Ovary (tissue), 9 donors: Measurements from ENCODE around the gene TFIP11. TPM values are rescaled to one million over a fixed set of nuclear protein-coding genes. Genes with fewer than 3 reads are reported as not detected.

Experiments used
- DNase-seq, 5 donors: peaks; one replicate each; pipeline ENCODE4 v3.0.0-alpha.2; 2019 to 2020
- H3K27ac ChIP-seq, 2 donors: fragments of 200-600 bp; one replicate each; pipeline versions ENCODE4 v1.5.1 to v1.8.0; 2019 to 2022
- H3K27me3 ChIP-seq: fragments of 200-600 bp; one replicate; pipeline ENCODE4 v1.8.0; 2022
- H3K36me3 ChIP-seq: fragments of 200-600 bp; sonication (generic); one replicate; pipeline ENCODE4 v1.5.1; 2019
- H3K4me1 ChIP-seq: one replicate; pipeline ENCODE4 v1.8.1; 2013; ENCODE audit warnings: mild to moderate bottlenecking, moderate library complexity; ENCODE audit not compliant: insufficient read depth
- H3K4me3 ChIP-seq: fragments of 200-600 bp; sonication (generic); one replicate; pipeline ENCODE4 v1.5.1; 2017
- H3K9me3 ChIP-seq, 2 donors: fragments of 200-600 bp in 1 of 2; sonication (generic) in 1 of 2; one replicate each; pipeline versions ENCODE4 v1.5.1 to v1.8.1; 2013 to 2019; ENCODE audit warnings: mild to moderate bottlenecking in 1 of 2, moderate library complexity in 1 of 2
- CTCF ChIP-seq, 3 donors: fragments of 450-650 bp in 2 of 3; fragments of 200-600 bp in 1 of 3; IDR thresholded peaks; one replicate each; pipeline versions ENCODE4 v1.5.1 to v1.8.0; 2016 to 2022; ENCODE audit warnings: antibody characterized with exemption in 3 of 3, mild to moderate bottlenecking in 1 of 3
- EP300 ChIP-seq: sonication (generic); formaldehyde crosslinking; IDR thresholded peaks from one replicate; pipeline ENCODE4 v1.6.1; 2017; ENCODE audit warnings: antibody characterized with exemption
- POLR2A ChIP-seq: fragments of 450-650 bp; IDR thresholded peaks from one replicate; pipeline ENCODE4 v1.6.1; 2017; ENCODE audit warnings: antibody characterized with exemption, mild to moderate bottlenecking, moderate library complexity
- WGBS, 3 donors: extraction: QIAGEN DNeasy Blood & Tissue Kit in 1 of 3; methylation state at CpG; one replicate each; pipeline versions ENCODE4 v1.1.5 to v1.1.7; 2013 to 2017; 5-methylcytosine and 5-hydroxymethylcytosine counted together
- intact Hi-C, 4 donors: fragments of 100-400 bp; cut with DNase I; formaldehyde crosslinking; loops; one replicate each; pipeline versions ENCODE4 v1.11.0 to v1.15.1; 2022 to 2023
- polyA plus RNA-seq, 2 donors: library from polyadenylated mRNA; stranded (reverse); fragments of 200-250 nt in 1 of 2; fragments of 350-450 nt in 1 of 2; fragmentation: Illumina TruSeq in 1 of 2; extraction: RNeasy Lipid Tissue Mini Kit (QIAGEN cat#74804) in 1 of 2; gene quantifications; one replicate each; pipeline ENCODE4 v1.2.3, GENCODE V29; 2013 to 2014
- total RNA-seq, 7 donors: library from RNA; depleted of rRNA in 2 of 7; stranded (reverse); fragments of >200 nt in 2 of 7; fragmentation: NEBNext Ultra II Directional in 3 of 7; extraction: Animal tissue kit (Norgen Biotek cat#: 25700) in 3 of 7; gene quantifications; one replicate each; pipeline versions ENCODE4 v1.1.0 to v1.2.4, GENCODE V29; 2016 to 2023
- donor health status: DM: no; HTN: no; CAD: no; lungs with moderate emphysema.
- donor health status: DM: no; HTN: no; CAD: no.
- donor health status: Bipolar disorder and iron deficiency.
- donor health status: DM: yes; HTN: yes; CAD: no.
- donor health status: DM: no; HTN: no; CAD: no.
- donor health status: DM: yes; HTN: yes; CAD: no.

Gene TFIP11
- total and polyA plus RNA-seq, 9 donors = 10.8 to 31.0 (median 26.3) TPM

GRCh38 chr22:26474682-26475081, 37.6 kb downstream of the TFIP11 start:
- no peak overlapping the region for H3K27ac ChIP-seq
- TF ChIP-seq POLR2A (no peak), EP300 (no peak), CTCF (IDR thresholded peaks at IDR 0.05) (no peak)
- no peaks in the 10 kb centered on the region for H3K9me3 ChIP-seq
- H3K27me3 ChIP-seq = no peaks in the 10 kb centered on the region
- H3K36me3 ChIP-seq = no peaks in the 10 kb centered on the region
- no peak overlapping the region for H3K4me3 ChIP-seq
- no peak for DNase-seq
- H3K4me1 ChIP-seq = no peaks in the 10 kb centered on the region
- intact Hi-C loops = no loop called here

GRCh38 chr22:26471522-26471921, 40.8 kb downstream of the TFIP11 start:
- Histone ChIP-seq H3K4me1 (no peaks in the 10 kb centered on the region), H3K4me3 (no peak overlapping the region), H3K36me3 (no peaks in the 10 kb centered on the region), H3K9me3 (no peaks in the 10 kb centered on the region), H3K27ac (no peak overlapping the region), H3K27me3 (no peaks in the 10 kb centered on the region)
- TF ChIP-seq POLR2A (no peak), CTCF (IDR thresholded peaks at IDR 0.05) (no peak), EP300 (no peak)
- DNase-seq = no peak
- intact Hi-C loops = no loop called here
- 86 to 91% (median 88%) methylated on average over 5 of the region's 5 CpGs for WGBS, 3 donors

- intact Hi-C loops = no loop called here
- H3K4me1 ChIP-seq = no peaks in the 10 kb centered on the region
- H3K27me3 ChIP-seq = no peaks in the 10 kb centered on the region
- H3K9me3 ChIP-seq = no peaks in the 10 kb centered on the region
- no peak overlapping the region for H3K27ac ChIP-seq
- H3K4me3 ChIP-seq = no peak overlapping the region
- WGBS, 3 donors = 88 to 94% (median 92%) methylated on average over 2 of the region's 2 CpGs
- TF ChIP-seq EP300 = no peak
- TF ChIP-seq POLR2A = no peak
- no peak for TF ChIP-seq CTCF (IDR thresholded peaks at IDR 0.05)
- no peaks in the 10 kb centered on the region for H3K36me3 ChIP-seq
- no peak for DNase-seq
Measured at GRCh38 chr22:26470807-26471206, 41.5 kb downstream of the TFIP11 start.

GRCh38 chr22:26466196-26466595, 46.1 kb downstream of the TFIP11 start:
- H3K27me3 ChIP-seq = no peaks in the 10 kb centered on the region
- no peaks in the 10 kb centered on the region for H3K36me3 ChIP-seq
- WGBS, 3 donors = 73 to 82% (median 77%) methylated on average over 5 of the region's 5 CpGs
- H3K4me1 ChIP-seq = no peaks in the 10 kb centered on the region
- no peaks in the 10 kb centered on the region for H3K9me3 ChIP-seq
- DNase-seq = no peak
- TF ChIP-seq POLR2A (no peak), CTCF (IDR thresholded peaks at IDR 0.05) (no peak), EP300 (no peak)
- H3K27ac ChIP-seq = no peak overlapping the region
- intact Hi-C loops = no loop called here
- H3K4me3 ChIP-seq = no peak overlapping the region

GRCh38 chr22:26464312-26464711, 48.0 kb downstream of the TFIP11 start:
- intact Hi-C loops = no loop called here
- TF ChIP-seq POLR2A (no peak), CTCF (IDR thresholded peaks at IDR 0.05) (no peak), EP300 (no peak)
- WGBS, 3 donors = 74 to 76% (median 75%) methylated on average over 7 of the region's 7 CpGs
- Histone ChIP-seq H3K27ac (no peak overlapping the region), H3K4me3 (no peak overlapping the region), H3K9me3 (no peaks in the 10 kb centered on the region), H3K4me1 (no peaks in the 10 kb centered on the region), H3K27me3 (no peaks in the 10 kb centered on the region), H3K36me3 (no peaks in the 10 kb centered on the region)
- no peak for DNase-seq
